OCI-LY1 (cell line): ENCODE data around the gene MRTFB.

Source experiments
- H2AFZ ChIP-seq: fragments of 200-600 bp; sonication (generic), shearing (Covaris generic); 2 replicates; pipeline ENCODE4 v1.6.0; 2014; ENCODE audit warnings: antibody characterized with exemption, mild to moderate bottlenecking, low read length
- H3F3A ChIP-seq: fragments of 200-600 bp; sonication (generic), shearing (Covaris generic); 2 replicates; pipeline ENCODE4 v1.6.0; 2014; ENCODE audit warnings: mild to moderate bottlenecking, antibody characterized with exemption, low read length, moderate library complexity; ENCODE audit not compliant: insufficient read depth
- H3K27ac ChIP-seq: fragments of 200-600 bp; sonication (generic); 2 replicates; pipeline ENCODE4 v1.5.1; 2014; ENCODE audit warnings: low read length, mixed run types, mild to moderate bottlenecking, low read depth; ENCODE audit not compliant: poor library complexity, severe bottlenecking
- H3K27me3 ChIP-seq: fragments of 200-600 bp; sonication (generic); 2 replicates; pipeline ENCODE4 v1.6.0; 2014; ENCODE audit warnings: antibody characterized with exemption, mild to moderate bottlenecking, low read length, moderate library complexity; ENCODE audit not compliant: insufficient read depth
- H3K36me3 ChIP-seq: fragments of 200-600 bp; sonication (generic); 2 replicates; pipeline ENCODE4 v1.6.1; 2014; ENCODE audit warnings: mild to moderate bottlenecking, antibody characterized with exemption, low read length, moderate library complexity, mixed read lengths; ENCODE audit not compliant: insufficient read depth
- H3K4me1 ChIP-seq: fragments of 200-600 bp; sonication (generic); 2 replicates; pipeline ENCODE4 v1.5.1; 2014; ENCODE audit warnings: mild to moderate bottlenecking, low read length, moderate library complexity; ENCODE audit not compliant: insufficient read depth, severe bottlenecking
- H3K4me2 ChIP-seq: fragments of 200-600 bp; sonication (generic), shearing (Covaris generic); 2 replicates; pipeline ENCODE4 v1.6.1; 2014; ENCODE audit warnings: low read length
- H3K4me3 ChIP-seq: fragments of 200-600 bp; sonication (generic); 2 replicates; pipeline ENCODE4 v1.5.1; 2014; ENCODE audit warnings: low read length, low read depth, mild to moderate bottlenecking, mixed read lengths; ENCODE audit not compliant: poor library complexity, severe bottlenecking
- H3K79me2 ChIP-seq: fragments of 200-600 bp; shearing (Covaris generic); 2 replicates; pipeline ENCODE4 v1.6.1; 2016; ENCODE audit warnings: mixed run types, low read length, mixed read lengths; ENCODE audit not compliant: insufficient read depth
- H3K9ac ChIP-seq: fragments of 200-600 bp; sonication (generic), shearing (Covaris generic); 2 replicates; pipeline ENCODE4 v1.6.1; 2014; ENCODE audit warnings: mild to moderate bottlenecking, low read length, mixed read lengths
- H3K9me2 ChIP-seq: fragments of 200-600 bp; sonication (generic), shearing (Covaris generic); 2 replicates; pipeline ENCODE4 v1.6.1; 2014; ENCODE audit warnings: low read depth, mild to moderate bottlenecking, low read length, mixed read lengths
- H3K9me3 ChIP-seq: fragments of 200-600 bp; shearing (Covaris generic); 2 replicates; pipeline ENCODE4 v1.6.1; 2014; ENCODE audit warnings: low read length, mixed read lengths
- H4K20me1 ChIP-seq: fragments of 200-600 bp; sonication (generic), shearing (Covaris generic); 2 replicates; pipeline ENCODE4 v1.6.0; 2016; ENCODE audit warnings: mild to moderate bottlenecking, low read length; ENCODE audit not compliant: insufficient read depth
- CTCF ChIP-seq: fragments of 200-600 bp; sonication (generic), shearing (Covaris generic); IDR thresholded peaks from 2 replicates; pipeline ENCODE4 v1.5.1; 2017; ENCODE audit warnings: mild to moderate bottlenecking, antibody characterized with exemption, low read length, moderate library complexity, mixed read lengths
- EZH2 ChIP-seq: fragments of 200-600 bp; sonication (generic), shearing (Covaris generic); IDR thresholded peaks from 2 replicates; pipeline ENCODE4 v1.8.0; 2017; ENCODE audit warnings: borderline replicate concordance, mixed run types, mild to moderate bottlenecking, antibody characterized with exemption, low read length, moderate library complexity, mixed read lengths

Gene MRTFB

GRCh38 chr16:14113344-14113743 is 42.2 kb downstream of the MRTFB start:
- TF ChIP-seq CTCF (no peak), EZH2 (no peak)
- H4K20me1 ChIP-seq: no peaks in the 10 kb centered on the region
- H3K27me3 ChIP-seq: no peaks in the 10 kb centered on the region
- no peaks in the 10 kb centered on the region for H3K9me3 ChIP-seq
- H3K9ac ChIP-seq: no peak overlapping the region
- no peaks in the 10 kb centered on the region for H3K79me2 ChIP-seq
- no peaks in the 10 kb centered on the region for H3K36me3 ChIP-seq
- no peak overlapping the region for H3K4me3 ChIP-seq
- no peak overlapping the region for H3K27ac ChIP-seq
- no peak overlapping the region for H2AFZ ChIP-seq
- no peak overlapping the region for H3K4me2 ChIP-seq
- no peaks in the 10 kb centered on the region for H3K9me2 ChIP-seq
- H3F3A ChIP-seq: no peaks in the 10 kb centered on the region
- no peaks in the 10 kb centered on the region for H3K4me1 ChIP-seq

GRCh38 chr16:14117051-14117450 is 45.9 kb downstream of the MRTFB start:
- H3K9me2 ChIP-seq: no peaks in the 10 kb centered on the region
- H3K36me3 ChIP-seq: no peaks in the 10 kb centered on the region
- no peak overlapping the region for H2AFZ ChIP-seq
- no peak overlapping the region for H3K27ac ChIP-seq
- no peak for TF ChIP-seq CTCF
- no peak for TF ChIP-seq EZH2
- H3K79me2 ChIP-seq: no peaks in the 10 kb centered on the region
- H3K4me3 ChIP-seq: no peak overlapping the region
- H3K9me3 ChIP-seq: no peaks in the 10 kb centered on the region
- no peaks in the 10 kb centered on the region for H4K20me1 ChIP-seq
- no peaks in the 10 kb centered on the region for H3K27me3 ChIP-seq
- peaks cover 16% of the 10 kb centered on the region for H3K4me1 ChIP-seq
- no peak overlapping the region for H3K9ac ChIP-seq
- no peak overlapping the region for H3K4me2 ChIP-seq
- H3F3A ChIP-seq: peaks cover 3% of the 10 kb centered on the region; the same call in 1 of the 2 replicates

- H3K9ac ChIP-seq: no peak overlapping the region
- H3K4me2 ChIP-seq: no peak overlapping the region
- no peaks in the 10 kb centered on the region for H3K36me3 ChIP-seq
- H3K27me3 ChIP-seq: no peaks in the 10 kb centered on the region
- H3K4me1 ChIP-seq: peaks cover 18% of the 10 kb centered on the region
- no peaks in the 10 kb centered on the region for H4K20me1 ChIP-seq
- H3K9me2 ChIP-seq: no peaks in the 10 kb centered on the region
- H3F3A ChIP-seq: peaks cover 3% of the 10 kb centered on the region; the same call in 1 of the 2 replicates
- H3K4me3 ChIP-seq: no peak overlapping the region
- no peak overlapping the region for H2AFZ ChIP-seq
- no peaks in the 10 kb centered on the region for H3K79me2 ChIP-seq
- H3K9me3 ChIP-seq: no peaks in the 10 kb centered on the region
- H3K27ac ChIP-seq: no peak overlapping the region
- TF ChIP-seq EZH2 (no peak), CTCF (no peak)
These were observed 48.7 kb downstream of the MRTFB start for GRCh38 chr16:14119799-14120198.
